Measurements from ENCODE around the gene FMR1NB.

FMR1NB gene

GRCh38 chrX:147981038-147981752 lies at the start of gene FMR1NB:
Gene FMR1NB (plus strand): TSS chrX:147981337. CDS start chrX:147981403, 66 bp downstream.
- DNase-seq (ENCODE audit: low read depth in 3 of 3) = no peak

GRCh38 chrX:147933815-147934214 lies 47.3 kb upstream of the FMR1NB start:
- no peak for DNase-seq (ENCODE audit: low read depth in 3 of 3)

GRCh38 chrX:147935156-147935758 lies 45.9 kb upstream of the FMR1NB start:
- DNase-seq (ENCODE audit: low read depth in 3 of 3) = no peak

- no peak for DNase-seq (ENCODE audit: low read depth in 3 of 3)
Observed at GRCh38 chrX:147945286-147945685, 35.9 kb upstream of the FMR1NB start.

- DNase-seq (ENCODE audit: low read depth in 3 of 3) = no peak
Observed at GRCh38 chrX:147948531-147948930, 32.6 kb upstream of the FMR1NB start.

GRCh38 chrX:147950352-147950751 lies 30.8 kb upstream of the FMR1NB start:
- no peak for DNase-seq (ENCODE audit: low read depth in 3 of 3)

GRCh38 chrX:147953976-147954375 lies 27.2 kb upstream of the FMR1NB start:
- DNase-seq (ENCODE audit: low read depth in 3 of 3) = no peak

- DNase-seq (ENCODE audit: low read depth in 3 of 3) = no peak
Observed at GRCh38 chrX:147957291-147957690, 23.8 kb upstream of the FMR1NB start.

- DNase-seq (ENCODE audit: low read depth in 3 of 3) = no peak
Observed at GRCh38 chrX:147958291-147958690, 22.8 kb upstream of the FMR1NB start.

- DNase-seq (ENCODE audit: low read depth in 3 of 3) = no peak
Observed at GRCh38 chrX:147960722-147961121, 20.4 kb upstream of the FMR1NB start.

GRCh38 chrX:147962476-147962875 lies 18.7 kb upstream of the FMR1NB start:
- DNase-seq (ENCODE audit: low read depth in 3 of 3) = no peak

- no peak for DNase-seq (ENCODE audit: low read depth in 3 of 3)
Observed at GRCh38 chrX:147978931-147979330, 2.2 kb upstream of the FMR1NB start.

- no peak for DNase-seq (ENCODE audit: low read depth in 3 of 3)
Observed at GRCh38 chrX:148020329-148020728, 39.2 kb downstream of the FMR1NB start.

- no peak for DNase-seq (ENCODE audit: low read depth in 3 of 3)
Observed at GRCh38 chrX:148024425-148025148, 43.5 kb downstream of the FMR1NB start.

GRCh38 chrX:148035380-148035779 lies 54.2 kb downstream of the FMR1NB start:
- no peak for DNase-seq (ENCODE audit: low read depth in 3 of 3)

GRCh38 chrX:148037020-148037419 lies 55.9 kb downstream of the FMR1NB start:
- DNase-seq (ENCODE audit: low read depth in 3 of 3) = no peak

- DNase-seq (ENCODE audit: low read depth in 3 of 3) = no peak
Observed at GRCh38 chrX:148043271-148043855, 62.2 kb downstream of the FMR1NB start.

- DNase-seq (ENCODE audit: low read depth in 3 of 3) = no peak
Observed at GRCh38 chrX:148047200-148047599, 66.1 kb downstream of the FMR1NB start.

GRCh38 chrX:148049441-148049840 lies 68.3 kb downstream of the FMR1NB start:
- DNase-seq (ENCODE audit: low read depth in 3 of 3) = no peak

- DNase-seq (ENCODE audit: low read depth in 3 of 3) = no peak
Observed at GRCh38 chrX:148051973-148052372, 70.8 kb downstream of the FMR1NB start.

GRCh38 chrX:148067285-148067684 lies 86.1 kb downstream of the FMR1NB start:
- no peak for DNase-seq (ENCODE audit: low read depth in 3 of 3)

GRCh38 chrX:148069759-148070503 lies 88.8 kb downstream of the FMR1NB start:
- DNase-seq (ENCODE audit: low read depth in 3 of 3) = no peak
